Pulmonary artery endothelial cell (primary cell): ENCODE measurements around the gene TRIL. TPM values are rescaled to one million over a fixed set of nuclear protein-coding genes. Genes with fewer than 3 reads are reported as not detected.

Source experiments
- total RNA-seq: library from RNA; depleted of rRNA; stranded (reverse); fragments of >200 nt; gene quantifications from 2 replicates; pipeline ENCODE4 v1.2.3, GENCODE V29; 2014

The TRIL gene
- total RNA-seq, 1 donor from 2014 or later = 0.33 TPM

Other genes with a start within 250 kb of the TRIL start
- not detected in 2 replicates for gene CPVL, start 188.2 kb upstream of the TRIL start, total RNA-seq
- gene CHN2, start 236.4 kb upstream of the TRIL start, total RNA-seq = 0.13 and 0.78 TPM in 2 replicates